Fibroblast of the conjunctiva (primary cell): ENCODE results near the gene FAM167B.

Source experiments
- DNase-seq: peaks from one replicate; pipeline ENCODE4 v3.0.0-alpha.2; 2010; ENCODE audit warnings: low read depth

FAM167B gene

DNA sequence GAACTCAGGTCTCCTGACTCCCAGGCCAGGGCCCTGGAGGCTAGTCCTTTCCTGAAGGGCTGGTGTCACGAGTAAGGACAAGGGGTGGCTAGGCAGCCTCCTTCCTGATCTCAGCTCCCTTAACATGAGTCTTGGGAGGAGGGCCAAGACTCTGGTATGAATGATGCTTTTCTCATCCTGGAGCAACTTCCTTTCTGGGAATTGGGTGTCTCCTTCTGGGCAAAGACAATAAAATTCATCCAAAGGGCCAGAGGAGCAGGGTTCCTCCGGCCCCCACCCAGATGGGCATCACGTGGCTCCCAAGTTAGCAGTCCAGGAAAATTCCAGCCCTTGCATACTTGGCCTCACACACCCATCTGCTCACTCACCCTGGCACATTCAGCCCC, at the start of gene FAM167B:
FAM167B (plus strand) TSS at position 335 of the 386 bp plus-strand sequence. CDS start 200 bp downstream, outside the sequence.
- DNase-seq, result peak; percentile 30

DNA sequence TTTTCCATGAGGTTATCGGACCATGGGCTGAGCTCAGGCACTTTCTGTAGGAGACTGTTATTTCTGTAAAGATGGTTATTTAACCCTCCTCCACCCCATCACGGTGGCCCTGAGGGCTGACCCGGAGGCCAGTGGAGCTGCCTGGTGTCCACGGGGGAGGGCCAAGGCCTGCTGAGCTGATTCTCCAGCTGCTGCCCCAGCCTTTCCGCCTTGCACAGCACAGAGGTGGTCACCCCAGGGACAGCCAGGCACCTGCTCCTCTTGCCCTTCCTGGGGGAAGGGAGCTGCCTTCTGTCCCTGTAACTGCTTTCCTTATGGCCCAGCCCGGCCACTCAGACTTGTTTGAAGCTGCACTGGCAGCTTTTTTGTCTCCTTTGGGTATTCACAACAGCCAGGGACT, 49.2 kb upstream of the FAM167B start:
- DNase-seq, result no peak

DNA sequence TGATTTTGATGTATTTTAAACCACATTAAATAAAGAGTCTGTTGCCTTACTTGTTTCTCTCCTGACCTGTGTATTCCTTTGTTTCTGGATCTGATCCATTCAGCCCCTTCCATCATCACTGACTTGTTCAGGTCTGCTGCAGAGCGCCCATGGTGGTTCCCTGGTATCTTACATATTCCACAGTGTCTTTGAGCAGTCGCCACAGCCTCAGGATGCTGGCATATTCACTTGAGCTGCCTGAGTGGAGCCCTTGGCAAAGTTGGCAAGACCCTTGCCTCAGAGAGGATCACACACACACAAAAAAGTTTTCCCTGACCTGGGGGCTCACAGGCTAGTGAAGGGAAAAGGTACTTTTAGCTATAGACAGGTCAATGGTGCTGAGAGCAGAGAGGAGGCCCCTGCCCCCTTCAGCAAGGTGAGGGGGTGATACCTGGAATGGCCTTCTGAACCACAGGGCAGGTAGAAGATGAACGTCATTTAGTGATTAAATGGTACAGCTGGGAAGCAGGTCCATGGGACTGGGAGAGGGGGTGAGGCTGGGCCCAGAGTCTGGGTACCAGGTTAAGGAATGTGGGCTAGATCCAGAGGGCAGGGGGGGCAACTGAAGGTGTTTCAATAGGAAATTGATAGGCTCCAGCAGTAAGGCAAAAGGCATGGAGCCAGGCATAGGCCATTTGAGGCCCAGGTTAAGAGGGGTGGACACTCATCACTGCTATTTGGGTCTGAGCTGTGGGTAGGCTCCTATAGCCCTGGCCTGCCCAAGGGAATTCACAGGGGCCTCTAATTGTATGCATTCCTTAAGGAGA, 48.6 kb upstream of the FAM167B start:
- no peak for DNase-seq

- no peak for DNase-seq
These were observed 47.8 kb upstream of the FAM167B start for GRCh38 chr1:32199043-32199716.

- DNase-seq, result no peak
These were observed 47.3 kb upstream of the FAM167B start for GRCh38 chr1:32199717-32200072.

DNA sequence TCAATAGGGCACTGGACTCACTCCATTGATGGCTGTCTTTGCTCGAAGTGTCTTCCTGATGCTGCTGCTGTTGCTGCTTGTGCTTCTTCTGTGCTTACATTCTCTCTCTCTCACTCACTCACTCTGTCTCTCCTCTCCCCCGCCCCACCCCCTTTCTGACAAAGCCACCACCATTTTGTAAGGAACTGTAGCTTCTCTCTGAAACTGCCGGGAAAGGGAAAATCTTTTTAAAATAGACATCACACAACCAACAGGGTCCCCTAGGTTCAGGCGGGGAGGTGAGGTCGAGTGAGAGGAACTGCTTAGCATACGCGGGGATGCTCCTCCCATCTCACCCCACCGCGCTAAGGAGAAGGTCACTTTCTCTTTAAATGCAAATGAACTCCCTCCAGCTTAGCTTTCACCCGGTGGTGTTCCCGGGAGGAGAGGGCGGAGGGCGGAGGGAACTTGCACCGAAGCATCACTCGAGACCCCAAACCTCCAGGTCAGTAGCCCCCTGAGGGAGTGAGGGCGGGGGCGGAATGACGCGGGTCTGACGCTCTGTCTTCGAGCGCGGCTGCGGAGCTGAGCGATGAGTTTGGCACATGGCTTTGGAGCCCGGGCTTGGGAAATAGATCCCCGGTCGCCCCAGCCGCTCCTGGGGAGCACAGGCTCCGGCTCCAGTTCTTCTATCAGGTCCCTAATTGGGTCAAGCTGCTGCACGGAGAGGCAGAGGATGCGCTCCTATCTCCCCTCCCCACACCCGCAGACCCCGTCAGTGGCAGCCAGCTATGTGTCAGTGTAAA, 46.6 kb upstream of the FAM167B start, which contains the start of gene CCDC28B:
CCDC28B (plus strand) TSS at position 370 of the 785 bp plus-strand sequence. CDS start 1,341 bp downstream, outside the sequence.
- DNase-seq, result no peak

GRCh38 chr1:32201011-32201855, 45.8 kb upstream of the FAM167B start:
- DNase-seq, result no peak

GRCh38 chr1:32204943-32205361, 42.1 kb upstream of the FAM167B start:
- no peak for DNase-seq

- DNase-seq, result peak; percentile 57
These were observed 41.3 kb upstream of the FAM167B start, which contains the start of gene IQCC for GRCh38 chr1:32205401-32206370. IQCC (plus strand) TSS chr1:32205671; CDS start chr1:32205682, 11 bp downstream.

- no peak for DNase-seq
These were observed 38.6 kb upstream of the FAM167B start for GRCh38 chr1:32208469-32208868.

DNA sequence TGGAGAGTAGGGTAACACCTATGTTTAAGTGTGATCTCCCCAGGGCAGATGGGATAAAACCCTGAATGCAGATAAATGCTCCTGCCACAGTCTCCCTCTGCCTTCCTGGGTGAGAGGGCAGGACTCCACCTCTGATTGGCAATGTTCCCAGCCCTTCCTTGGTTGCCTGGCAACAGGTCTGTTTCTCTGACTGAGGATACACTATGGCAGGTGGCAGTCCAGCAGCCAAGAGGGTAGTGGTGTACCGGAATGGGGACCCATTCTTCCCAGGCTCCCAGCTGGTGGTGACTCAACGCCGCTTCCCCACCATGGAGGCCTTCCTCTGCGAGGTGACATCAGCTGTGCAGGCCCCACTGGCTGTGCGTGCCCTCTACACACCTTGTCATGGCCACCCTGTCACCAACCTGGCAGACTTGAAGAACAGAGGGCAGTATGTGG, 38.1 kb upstream of the FAM167B start, which contains the start of gene DCDC2B:
DCDC2B (plus strand) TSS at position 199 of the 438 bp plus-strand sequence; CDS start at position 204, 5 bp downstream.
- DNase-seq, result no peak

DNA sequence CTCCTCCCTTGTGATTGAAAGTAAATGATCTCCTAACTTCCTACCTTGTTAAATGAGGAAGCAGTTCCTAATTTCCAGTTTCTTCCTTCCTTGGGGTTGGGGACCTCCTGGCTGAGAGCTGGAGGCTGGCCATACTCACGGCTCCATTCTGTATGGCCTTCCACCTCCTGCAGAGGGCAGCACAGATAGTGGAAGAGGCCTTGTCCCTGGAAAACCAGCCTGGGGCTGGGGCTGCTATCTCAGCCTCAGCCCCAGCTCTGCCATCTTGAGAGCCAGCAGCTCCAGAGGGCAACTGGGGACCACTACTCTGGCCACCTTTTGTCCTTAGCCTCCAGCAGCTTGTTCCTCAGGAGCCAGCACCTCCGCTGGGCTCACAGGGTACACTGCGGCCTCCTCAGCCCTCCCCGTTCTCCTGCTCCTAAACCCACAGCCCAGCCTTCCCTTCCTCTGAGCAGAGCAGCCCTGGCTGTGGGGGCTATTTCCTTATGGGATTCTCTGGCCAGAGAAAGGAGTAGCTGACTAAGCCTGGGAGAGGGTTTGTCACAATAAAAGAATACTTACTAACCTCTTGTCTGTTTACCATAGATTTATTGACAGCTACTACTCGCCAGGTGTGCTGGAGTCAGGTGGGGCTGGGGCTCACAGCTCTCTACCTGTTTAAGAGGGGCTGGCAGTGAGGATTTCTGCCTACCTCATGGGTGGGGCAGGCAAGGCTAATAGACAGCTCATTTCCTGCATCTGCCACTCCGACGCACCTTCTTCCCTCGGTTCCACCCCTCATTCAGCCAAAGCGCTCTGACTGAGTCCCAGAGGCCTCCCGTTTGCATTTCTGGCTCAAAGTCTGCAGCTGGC, 31.2 kb upstream of the FAM167B start:
- no peak for DNase-seq

DNA sequence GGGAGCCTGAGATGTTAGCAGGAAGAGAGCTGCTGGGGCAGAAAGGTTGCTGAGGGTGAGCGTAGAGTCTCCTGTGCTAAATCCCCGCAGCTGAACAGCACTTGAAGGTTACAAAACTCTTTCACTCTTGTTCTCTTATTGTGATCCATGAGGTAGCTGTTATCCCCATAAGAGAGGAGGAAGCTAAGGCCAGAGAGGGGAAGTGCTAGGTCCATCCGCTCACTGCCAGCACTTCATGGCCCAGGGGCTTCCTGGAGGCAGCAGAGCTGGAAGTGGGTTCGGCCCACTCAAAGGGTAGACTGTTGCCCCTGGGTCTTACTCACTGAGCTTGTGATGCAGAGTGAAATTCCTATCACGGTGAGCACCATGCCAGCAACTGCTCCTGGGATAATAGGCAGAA, 30.5 kb upstream of the FAM167B start:
- DNase-seq, result no peak

GRCh38 chr1:32219022-32219421, 28.0 kb upstream of the FAM167B start:
- DNase-seq, result no peak

GRCh38 chr1:32220746-32221580, 26.1 kb upstream of the FAM167B start:
- no peak for DNase-seq

DNA sequence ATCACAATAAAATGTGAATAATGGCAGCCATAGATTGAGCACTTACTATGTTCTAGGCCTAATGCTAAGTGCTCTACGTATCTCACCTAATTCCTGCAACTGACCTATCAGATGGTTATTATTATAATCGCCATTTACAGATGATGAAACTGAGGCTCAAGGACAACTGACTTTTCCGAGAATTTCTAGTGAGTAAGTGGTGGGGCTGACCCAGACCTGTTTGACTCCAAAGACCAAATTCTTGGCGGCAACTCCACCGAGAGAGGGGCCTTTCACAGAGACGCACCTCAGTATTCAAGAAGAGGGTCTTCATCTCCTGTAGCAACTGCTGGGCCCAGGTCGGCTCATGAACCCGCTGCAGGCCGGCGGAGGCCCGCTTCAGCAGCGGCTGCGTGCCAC, 25.4 kb upstream of the FAM167B start:
- DNase-seq, result no peak

DNA sequence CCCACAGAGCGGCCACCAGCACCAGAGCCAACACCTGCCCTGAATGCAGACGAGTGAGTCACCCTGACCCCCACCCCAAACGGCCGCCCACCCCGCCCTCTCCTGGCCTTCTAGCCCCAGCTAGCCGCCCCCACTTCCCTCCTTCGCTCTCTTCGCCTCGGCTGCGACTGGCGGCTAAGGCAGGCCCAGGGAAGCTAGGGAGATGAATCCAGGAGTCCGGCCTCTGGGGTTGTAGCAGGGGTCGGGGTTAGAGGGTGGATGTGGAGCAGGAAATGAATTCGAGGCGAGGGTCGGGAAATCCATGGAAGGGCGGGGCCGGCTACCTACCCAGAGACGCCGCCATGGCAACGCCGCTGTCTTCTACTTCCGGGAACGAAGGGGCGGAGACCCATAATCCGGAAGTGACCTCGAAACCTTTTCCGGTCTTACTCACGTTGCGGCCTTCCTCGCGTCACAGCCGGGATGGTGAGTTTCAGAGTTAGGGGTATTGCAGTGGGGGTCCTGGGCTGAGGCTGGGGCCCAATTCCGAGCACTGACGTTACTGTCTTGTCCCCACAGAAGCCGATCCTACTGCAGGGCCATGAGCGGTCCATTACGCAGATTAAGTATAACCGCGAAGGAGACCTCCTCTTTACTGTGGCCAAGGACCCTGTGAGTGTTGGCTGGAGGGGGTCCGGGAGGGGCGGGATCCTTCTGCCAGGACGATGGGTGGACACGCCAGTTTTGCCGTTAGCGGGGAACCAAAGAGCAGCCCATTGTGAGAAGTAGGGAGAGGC, 24.9 kb upstream of the FAM167B start, which contains the start of the genes EIF3I and TMEM234:
EIF3I (plus strand) TSS at position 428 of the 776 bp plus-strand sequence; CDS start at position 463, 35 bp downstream.
TMEM234 (minus strand) TSS at position 374 of the 776 bp plus-strand sequence; CDS start at position 343, 31 bp downstream.
- peak; percentile 79 for DNase-seq
